ENCODE results near the gene SNX25. TPM values are rescaled to one million over a fixed set of nuclear protein-coding genes. Genes with fewer than 3 reads are reported as not detected.

The SNX25 gene
- total and polyA plus RNA-seq, 7 donors, result 5.3 to 13.0 (median 9.8) TPM

DNA sequence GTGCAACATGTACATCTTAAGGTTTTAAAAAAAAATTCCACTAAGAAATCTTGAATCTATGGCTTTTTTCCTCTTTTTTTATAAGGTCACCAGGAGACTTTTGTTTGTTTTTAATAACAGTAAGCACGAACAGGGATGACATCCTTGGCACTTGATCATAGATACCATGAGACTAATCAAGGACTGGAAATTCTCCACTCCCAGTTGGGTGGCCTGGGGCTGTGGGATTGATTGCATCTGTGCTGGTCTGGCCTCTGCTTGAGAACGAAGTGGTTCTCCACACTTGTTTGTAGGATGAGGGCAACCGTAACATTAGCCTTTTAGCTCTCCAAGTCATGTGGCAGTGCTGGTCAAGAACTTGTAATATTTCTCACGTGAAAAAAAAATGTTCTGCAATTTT is 35.4 kb downstream of the SNX25 start:
- ATAC-seq, result no peak
- Histone ChIP-seq H3K4me1 (no peaks in the 10 kb centered on the region), H3K4me3 (no peak overlapping the region), H3K9me3 (no peaks in the 10 kb centered on the region), H3K27ac (no peak overlapping the region), H3K36me3 (ENCODE audit: insufficient read depth in 1 of 2, low read depth in 1 of 2) (peaks cover 0 to 5% of the 10 kb centered on the region in 2 donors), H3K27me3 (ENCODE audit: insufficient read depth in 3 of 3, low read length in 2 of 3) (no peaks in the 10 kb centered on the region)
- 27 to 66% (median 50%) methylated on average over 4 of the region's 4 CpGs for WGBS, 3 donors
- intact Hi-C loops (cut with DNase I), result loop anchor here in 1 of 2 donors (5.0 kb wide), 1 partner anchor 32 kb away; no protein-coding TSS in a partner anchor
- TF ChIP-seq, protein P1, sequence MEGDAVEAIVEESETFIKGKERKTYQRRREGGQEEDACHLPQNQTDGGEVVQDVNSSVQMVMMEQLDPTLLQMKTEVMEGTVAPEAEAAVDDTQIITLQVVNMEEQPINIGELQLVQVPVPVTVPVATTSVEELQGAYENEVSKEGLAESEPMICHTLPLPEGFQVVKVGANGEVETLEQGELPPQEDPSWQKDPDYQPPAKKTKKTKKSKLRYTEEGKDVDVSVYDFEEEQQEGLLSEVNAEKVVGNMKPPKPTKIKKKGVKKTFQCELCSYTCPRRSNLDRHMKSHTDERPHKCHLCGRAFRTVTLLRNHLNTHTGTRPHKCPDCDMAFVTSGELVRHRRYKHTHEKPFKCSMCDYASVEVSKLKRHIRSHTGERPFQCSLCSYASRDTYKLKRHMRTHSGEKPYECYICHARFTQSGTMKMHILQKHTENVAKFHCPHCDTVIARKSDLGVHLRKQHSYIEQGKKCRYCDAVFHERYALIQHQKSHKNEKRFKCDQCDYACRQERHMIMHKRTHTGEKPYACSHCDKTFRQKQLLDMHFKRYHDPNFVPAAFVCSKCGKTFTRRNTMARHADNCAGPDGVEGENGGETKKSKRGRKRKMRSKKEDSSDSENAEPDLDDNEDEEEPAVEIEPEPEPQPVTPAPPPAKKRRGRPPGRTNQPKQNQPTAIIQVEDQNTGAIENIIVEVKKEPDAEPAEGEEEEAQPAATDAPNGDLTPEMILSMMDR (IDR thresholded peaks at IDR 0.05), result no peak
- no peak for DNase-seq

DNA sequence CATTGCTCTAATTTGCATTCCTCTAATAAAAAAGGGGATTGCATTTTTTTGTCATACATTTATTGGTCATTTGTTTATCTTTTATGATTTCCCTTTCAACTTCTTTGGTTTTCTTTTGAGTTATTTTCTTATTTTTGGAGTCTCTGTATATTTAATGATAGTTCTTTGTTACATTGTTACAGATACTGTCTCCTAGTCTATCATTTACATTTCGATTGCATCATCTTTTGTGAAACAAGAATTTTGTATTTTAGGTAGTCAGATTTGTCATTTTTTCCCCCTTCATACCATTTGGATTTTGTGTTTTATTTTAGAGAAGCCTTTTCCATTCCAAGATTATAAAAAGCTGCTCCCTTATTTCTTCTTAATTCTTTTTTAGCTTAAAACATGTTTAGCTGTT is 37.1 kb downstream of the SNX25 start:
- DNase-seq, result no peak
- 83 to 85% (median 83%) methylated on average over 1 of the region's 1 CpG for WGBS, 3 donors

DNA sequence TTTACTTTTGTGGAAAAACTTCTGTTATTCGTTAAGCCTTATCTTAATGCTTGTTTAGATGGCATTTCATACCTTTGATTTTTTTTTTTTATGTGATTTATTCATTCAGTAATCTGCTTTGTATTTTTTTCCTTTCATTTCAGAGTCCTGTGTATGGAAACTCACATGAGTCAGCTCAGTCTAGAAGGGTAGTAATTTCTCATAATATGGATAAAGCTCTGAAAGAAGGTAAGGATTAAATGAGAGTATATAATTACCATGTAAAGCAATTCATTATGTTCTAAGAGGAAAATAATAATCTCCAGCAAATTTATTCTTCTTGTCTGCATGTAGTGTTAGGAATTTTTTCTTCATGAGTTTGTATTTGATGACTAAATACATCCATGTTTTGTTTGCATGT is 37.8 kb downstream of the SNX25 start:
- H3K36me3 ChIP-seq (ENCODE audit: insufficient read depth in 1 of 2, low read depth in 1 of 2), result peaks cover 0 to 5% of the 10 kb centered on the region in 2 donors
- intact Hi-C loops (cut with DNase I), result loop anchor here in 1 of 2 donors (5.0 kb wide), 1 partner anchor 35 kb away; no protein-coding TSS in a partner anchor
- H3K4me3 ChIP-seq, result no peak overlapping the region
- H3K9me3 ChIP-seq, result no peaks in the 10 kb centered on the region
- H3K4me1 ChIP-seq, result no peaks in the 10 kb centered on the region
- no peaks in the 10 kb centered on the region for H3K27me3 ChIP-seq (ENCODE audit: insufficient read depth in 3 of 3, low read length in 2 of 3)
- TF ChIP-seq, protein P1 (IDR thresholded peaks at IDR 0.05), result no peak
- no peak overlapping the region for H3K27ac ChIP-seq
- DNase-seq (no peak), ATAC-seq (no peak)
- 85 to 95% (median 92%) methylated on average over 1 of the region's 1 CpG for WGBS, 3 donors

More for the DNA sequence above, 37.1 kb downstream of the SNX25 start:
- H3K9me3 ChIP-seq, result no peaks in the 10 kb centered on the region
- H3K4me1 ChIP-seq, result no peaks in the 10 kb centered on the region
- H3K27me3 ChIP-seq (ENCODE audit: insufficient read depth in 3 of 3, low read length in 2 of 3), result no peaks in the 10 kb centered on the region
- H3K27ac ChIP-seq, result no peak overlapping the region
- peaks cover 0 to 5% of the 10 kb centered on the region in 2 donors for H3K36me3 ChIP-seq (ENCODE audit: insufficient read depth in 1 of 2, low read depth in 1 of 2)
- intact Hi-C loops (cut with DNase I), result loop anchor here in 1 of 2 donors (5.0 kb wide), 1 partner anchor 34 kb away; no protein-coding TSS in a partner anchor
- TF ChIP-seq, protein P1 (IDR thresholded peaks at IDR 0.05), result no peak
- H3K4me3 ChIP-seq, result no peak overlapping the region
- no peak for ATAC-seq

DNA sequence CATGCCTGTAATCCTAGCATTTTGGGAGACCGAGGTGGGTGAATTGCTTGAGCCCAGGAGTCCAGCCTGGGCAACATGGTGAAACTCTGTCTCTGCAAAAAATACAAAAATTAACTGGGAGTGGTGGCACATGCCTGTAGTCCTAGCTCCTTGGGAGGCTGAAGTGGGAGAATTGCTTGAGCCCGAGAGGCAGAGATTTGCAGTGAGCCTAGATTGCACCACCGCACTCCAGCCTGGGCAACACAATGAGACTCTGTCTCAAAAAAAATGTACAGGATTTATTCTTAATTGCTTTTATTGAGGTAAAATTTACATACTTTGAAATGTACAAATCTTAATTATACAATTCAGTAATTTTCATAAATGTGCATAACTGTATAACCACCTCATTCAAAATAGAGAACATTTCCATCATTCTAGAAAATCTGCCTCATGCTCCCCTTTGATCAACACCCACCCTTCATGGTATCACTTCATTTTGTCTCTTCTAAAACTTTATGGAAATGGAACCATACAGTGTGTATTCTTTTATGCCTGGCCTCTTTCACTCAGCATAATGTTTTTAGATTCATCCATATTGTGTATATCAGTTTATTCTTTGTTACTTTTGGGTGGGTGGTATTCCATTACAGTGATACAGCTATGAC is 39.1 kb downstream of the SNX25 start:
- TF ChIP-seq, protein P1 (IDR thresholded peaks at IDR 0.05), result no peak
- no peaks in the 10 kb centered on the region for H3K4me1 ChIP-seq
- 93 to 97% (median 96%) methylated on average over 3 of the region's 3 CpGs for WGBS, 3 donors

More for the DNA sequence above, 39.1 kb downstream of the SNX25 start:
- Histone ChIP-seq H3K9me3 (no peaks in the 10 kb centered on the region), H3K27me3 (ENCODE audit: insufficient read depth in 3 of 3, low read length in 2 of 3) (no peaks in the 10 kb centered on the region), H3K4me3 (no peak overlapping the region), H3K27ac (no peak overlapping the region), H3K36me3 (ENCODE audit: insufficient read depth in 1 of 2, low read depth in 1 of 2) (peaks cover 0 to 5% of the 10 kb centered on the region in 2 donors)
- ATAC-seq (no peak), DNase-seq (no peak)
- intact Hi-C loops (cut with DNase I), result loop anchor here in 1 of 2 donors (5.0 kb wide), 1 partner anchor 36 kb away; no protein-coding TSS in a partner anchor

Data from psoas muscle (tissue), 8 donors.